Heart right ventricle (tissue), 16 donors: ENCODE data around the gene IFFO2. TPM values are rescaled to one million over a fixed set of nuclear protein-coding genes. Genes with fewer than 3 reads are reported as not detected.

Source experiments
- ATAC-seq, 8 donors: fragments of 200-7000 bp; cut with Tn5 transposase; one replicate each; pipeline ENCODE4 v1.9.1; 2020; ENCODE audit warnings: mild to moderate bottlenecking in 8 of 8, moderate library complexity in 8 of 8, moderate number of reproducible peaks in 1 of 8
- DNase-seq, 2 donors: peaks; one replicate each; pipeline ENCODE4 v3.0.0-alpha.2; 2020
- H3K27ac ChIP-seq, 10 donors: fragments of 200-600 bp; sonication (generic) in 2 of 10; one replicate each; pipeline versions ENCODE4 v1.5.0 to v1.8.0; 2020 to 2022; ENCODE audit warnings: mild to moderate bottlenecking in 3 of 10
- H3K27me3 ChIP-seq, 7 donors: fragments of 200-600 bp; one replicate each; pipeline ENCODE4 v1.8.0; 2021 to 2022; ENCODE audit warnings: mild to moderate bottlenecking in 2 of 7
- H3K36me3 ChIP-seq, 9 donors: fragments of 200-600 bp; sonication (generic) in 1 of 9; one replicate each; pipeline versions ENCODE4 v1.5.0 to v1.8.0; 2020 to 2022; ENCODE audit warnings: mild to moderate bottlenecking in 2 of 9
- H3K4me1 ChIP-seq, 9 donors: fragments of 200-600 bp; sonication (generic) in 1 of 9; one replicate each; pipeline versions ENCODE4 v1.5.0 to v1.8.0; 2020 to 2022; ENCODE audit warnings: mild to moderate bottlenecking in 4 of 9
- H3K4me3 ChIP-seq, 10 donors: fragments of 200-600 bp; sonication (generic) in 2 of 10; one replicate each; pipeline versions ENCODE4 v1.5.0 to v1.8.0; 2020 to 2022; ENCODE audit warnings: mild to moderate bottlenecking in 7 of 10, moderate library complexity in 2 of 10
- H3K9me3 ChIP-seq, 11 donors: fragments of 200-600 bp in 10 of 11; sonication (generic) in 2 of 11; one replicate each; pipeline versions ENCODE4 v1.5.0 to v1.8.0; 2013 to 2022; ENCODE audit warnings: mild to moderate bottlenecking in 2 of 11, control low read depth in 1 of 11, moderate library complexity in 1 of 11
- CTCF ChIP-seq, 9 donors: fragments of 200-600 bp; sonication (generic) in 2 of 9; IDR thresholded peaks; one replicate each; pipeline versions ENCODE4 v1.5.0 to v1.8.0; 2021 to 2022; ENCODE audit warnings: antibody characterized with exemption in 9 of 9, mild to moderate bottlenecking in 5 of 9, moderate library complexity in 1 of 9
- WGBS, 2 donors: extraction: QIAGEN DNeasy Blood & Tissue Kit; methylation state at CpG; one replicate each; pipeline ENCODE4 v1.1.7; 2013; ENCODE audit warnings: inconsistent platforms in 1 of 2; 5-methylcytosine and 5-hydroxymethylcytosine counted together
- intact Hi-C, 10 donors: fragments of 100-400 bp; cut with DNase I; formaldehyde crosslinking; loops; one replicate each; pipeline versions ENCODE4 v1.11.1 to v1.14.2; 2022
- polyA plus RNA-seq, 2 donors: library from polyadenylated mRNA; stranded (reverse); fragments of 200-250 nt; gene quantifications; one replicate each; pipeline ENCODE4 v1.2.3, GENCODE V29; 2013
- total RNA-seq, 10 donors: library from RNA; stranded (reverse); fragmentation: NEBNext Ultra II Directional in 3 of 10; extraction: Animal tissue kit (Norgen Biotek cat#: 25700) in 3 of 10; gene quantifications; one replicate each; pipeline versions ENCODE4 v1.2.1 to v1.2.4, GENCODE V29; 2021 to 2023
- donor health status: Arrhythmogenic right ventricular cardiomyopathy.
- donor health status: ischemic (EF 13 %, LVEDD 7.1; RV severe dilation, severe dysfunction).
- donor health status: healthy with polysubstance abuse.
- donor health status: DM: no; HTN: yes; CAD: no.
- donor health status: DM: no; HTN: no; CAD: no.
- donor health status: ischemic (EF 25% LVEDD 6.9; RV normal size, moderate dysfunction).
- donor health status: ischemic (EF 25% LVEDD 5.7; RV mildly dilated, moderate dysfunction).
- donor health status: healthy.
- donor health status: DM: yes; HTN: yes; CAD: no.
- donor health status: Ischemic cardiomyopathy.
- donor health status: ischemic (EF 35%, LVEDD 5.7; RV mildly dilated, moderate dysfunction).
- donor health status: nonischemic (EF 11% LVEDD 7.7; RV severe dilation, severe dysfunction).
- donor health status: DM: yes; HTN: yes; CAD: no.
- donor health status: PGD.
- donor health status: ischemic (EF 29% LVEDD 5.4; RV normal size, mild dysfunction).
- donor health status: nonischemic (EF 23%, LVEDD 6.1; RV moderate dilation, normal function).

The IFFO2 gene
- total and polyA plus RNA-seq, 12 donors: 2.2 to 8.2 (median 4.6) TPM

- Histone ChIP-seq H3K4me1 (peaks cover 7 to 62% (median 44%) of the 10 kb centered on the region in 9 donors), H3K4me3 (peak overlapping the region; percentile 54 to 90 (median 84)), H3K36me3 (peaks cover 0 to 6% (median 0%) of the 10 kb centered on the region in 9 donors), H3K9me3 (no peaks in the 10 kb centered on the region), H3K27ac (peak overlapping the region in 8 of 10 donors; percentile 56 to 84 (median 73)), H3K27me3 (peaks cover 0 to 26% (median 0%) of the 10 kb centered on the region in 7 donors)
- no peak for TF ChIP-seq CTCF (IDR thresholded peaks at IDR 0.05)
- intact Hi-C loops: loop anchor here in 7 of 10 donors (2.0 to 10.0 kb wide), 8 partner anchors 32 to 137 kb away; partner anchors contain the start of gene ALDH4A1 (in 2 of the 7)
- DNase-seq (no peak), ATAC-seq (no peak)
- 35 to 52% methylated on average over 6 of the region's 6 CpGs for WGBS, 2 donors
Measured at GRCh38 chr1:18955131-18955440, 1.4 kb downstream of the IFFO2 start.

GRCh38 chr1:18954270-18955071 is 2.0 kb downstream of the IFFO2 start:
- Histone ChIP-seq H3K27me3 (peaks cover 0 to 26% (median 0%) of the 10 kb centered on the region in 7 donors), H3K9me3 (no peaks in the 10 kb centered on the region), H3K27ac (peak overlapping the region in 7 of 10 donors; percentile 38 to 80 (median 71)), H3K36me3 (peaks cover 0 to 6% (median 0%) of the 10 kb centered on the region in 9 donors), H3K4me1 (peaks cover 10 to 68% (median 50%) of the 10 kb centered on the region in 9 donors), H3K4me3 (peak overlapping the region; percentile 11 to 90 (median 84))
- 37 to 51% methylated on average over 7 of the region's 7 CpGs for WGBS, 2 donors
- DNase-seq (no peak), ATAC-seq (no peak)
- intact Hi-C loops: loop anchor here in 9 of 10 donors (2.0 to 10.0 kb wide), 8 partner anchors 32 to 138 kb away; partner anchors contain the start of gene ALDH4A1 (in 2 of the 9)
- TF ChIP-seq CTCF (IDR thresholded peaks at IDR 0.05): no peak

- TF ChIP-seq CTCF (IDR thresholded peaks at IDR 0.05): no peak
- Histone ChIP-seq H3K9me3 (no peaks in the 10 kb centered on the region), H3K27ac (peak overlapping the region in 4 of 10 donors; percentile 60 to 80 (median 72)), H3K36me3 (peaks cover 0 to 6% (median 0%) of the 10 kb centered on the region in 9 donors), H3K27me3 (peaks cover 0 to 26% (median 0%) of the 10 kb centered on the region in 7 donors), H3K4me1 (peaks cover 16 to 75% (median 57%) of the 10 kb centered on the region in 9 donors), H3K4me3 (peak overlapping the region in 7 of 10 donors; percentile 64 to 90 (median 83))
- DNase-seq (no peak), ATAC-seq (no peak)
- 83 to 87% methylated on average over 11 of the region's 11 CpGs for WGBS, 2 donors
- intact Hi-C loops: loop anchor here in 4 of 10 donors (2.0 to 10.0 kb wide), 4 partner anchors 31 to 49 kb away; partner anchors contain the start of gene ALDH4A1 (in 2 of the 4)
Measured at GRCh38 chr1:18953731-18954231, 2.7 kb downstream of the IFFO2 start.

- DNase-seq: no peak
- H3K36me3 ChIP-seq: peaks cover 0 to 6% (median 0%) of the 10 kb centered on the region in 9 donors
- peaks cover 0 to 15% (median 0%) of the 10 kb centered on the region in 7 donors for H3K27me3 ChIP-seq
- H3K9me3 ChIP-seq: no peaks in the 10 kb centered on the region
- no peak for ATAC-seq
- intact Hi-C loops: loop anchor here in 4 of 10 donors (5.0 to 10.0 kb wide), 3 partner anchors 35 to 47 kb away; partner anchors contain the start of gene ALDH4A1 (in 2 of the 4)
- TF ChIP-seq CTCF (IDR thresholded peaks at IDR 0.05): no peak
- 40 to 46% methylated on average over 8 of the region's 8 CpGs for WGBS, 2 donors
- H3K4me1 ChIP-seq: peaks cover 21 to 87% (median 63%) of the 10 kb centered on the region in 9 donors
- H3K4me3 ChIP-seq: peak overlapping the region in 1 of 10 donors; percentile 49
- H3K27ac ChIP-seq: peak overlapping the region in 9 of 10 donors; percentile 86 to 94 (median 90)
Measured at GRCh38 chr1:18951818-18952391, 4.6 kb downstream of the IFFO2 start.
